LNCaP clone FGC (cell line): ENCODE measurements around the gene IGFBP5.

Experiments used
- DNase-seq: peaks from one replicate; pipeline ENCODE4 v3.0.0-alpha.2; 2011; ENCODE audit warnings: low read depth
- H3K4me3 ChIP-seq: 2 replicates; pipeline ENCODE4 v1.5.1; 2011; ENCODE audit warnings: mild to moderate bottlenecking, low read depth, low read length, control low read depth
- CTCF ChIP-seq: IDR thresholded peaks from 2 replicates; pipeline ENCODE4 v1.5.1; 2012; ENCODE audit warnings: mild to moderate bottlenecking; ENCODE audit not compliant: control insufficient read depth, insufficient read depth; ENCODE audit errors: extremely low read depth

The IGFBP5 gene

GRCh38 chr2:216690853-216691741, 4.3 kb downstream of the IGFBP5 start:
- TF ChIP-seq CTCF: no peak
- H3K4me3 ChIP-seq: no peak overlapping the region
- no peak for DNase-seq

GRCh38 chr2:216690456-216690852, 4.9 kb downstream of the IGFBP5 start:
- H3K4me3 ChIP-seq: no peak overlapping the region
- TF ChIP-seq CTCF: no peak
- no peak for DNase-seq

- TF ChIP-seq CTCF: no peak
Observed at GRCh38 chr2:216689397-216689796, 6.0 kb downstream of the IGFBP5 start.

GRCh38 chr2:216688731-216689340, 6.5 kb downstream of the IGFBP5 start:
- no peak for TF ChIP-seq CTCF
- H3K4me3 ChIP-seq: no peak overlapping the region
- DNase-seq: no peak

More at GRCh38 chr2:216689397-216689796, 6.0 kb downstream of the IGFBP5 start:
- DNase-seq: no peak
- H3K4me3 ChIP-seq: no peak overlapping the region

GRCh38 chr2:216687646-216688045, 7.7 kb downstream of the IGFBP5 start:
- TF ChIP-seq CTCF: 0 out of 2 replicates have a peak, but pooled peaks have one; percentile 10
- H3K4me3 ChIP-seq: no peak overlapping the region
- DNase-seq: no peak

- no peak for TF ChIP-seq CTCF
- no peak for DNase-seq
- no peak overlapping the region for H3K4me3 ChIP-seq
Observed at GRCh38 chr2:216687111-216687510, 8.2 kb downstream of the IGFBP5 start.

GRCh38 chr2:216685327-216685875, 9.9 kb downstream of the IGFBP5 start:
- no peak for DNase-seq
- no peak overlapping the region for H3K4me3 ChIP-seq
- TF ChIP-seq CTCF: no peak
